H1 (cell line): Measurements from ENCODE around the gene MIER2. TPM values are rescaled to one million over a fixed set of nuclear protein-coding genes. Genes with fewer than 3 reads are reported as not detected.

Source experiments
- BCL11A ChIP-seq, 2 experiments: IDR thresholded peaks; one replicate each; pipeline ENCODE4 v1.6.1; 2011; ENCODE audit warnings: low read depth in 2 of 2, low read length in 2 of 2, mild to moderate bottlenecking in 2 of 2
- CHD7 ChIP-seq: fragments of 300-600 bp; sonication (generic); IDR thresholded peaks from 2 replicates; pipeline ENCODE4 v1.7.1; 2012; ENCODE audit warnings: low read length, moderate library complexity, mild to moderate bottlenecking, inconsistent platforms; ENCODE audit not compliant: insufficient replicate concordance
- KDM4A ChIP-seq: IDR thresholded peaks from one replicate; pipeline ENCODE4 v1.7.1; 2012; ENCODE audit warnings: low read depth, mild to moderate bottlenecking, moderate library complexity, low read length, inconsistent platforms; ENCODE audit not compliant: severe bottlenecking
- MAFK ChIP-seq: IDR thresholded peaks from 2 replicates; pipeline ENCODE4 v1.6.1; 2012; ENCODE audit warnings: low read depth, mild to moderate bottlenecking, improper control_type of control experiment, low read length
- MAX ChIP-seq: IDR thresholded peaks from 2 replicates; pipeline ENCODE4 v1.6.1; 2012; ENCODE audit warnings: inconsistent platforms
- polyA plus RNA-seq, 7 experiments: library from polyadenylated mRNA; depleted of rRNA in 3 of 7; stranded (reverse) in 5 of 7; unstranded in 2 of 7; fragments of >200 nt in 5 of 7; fragments of 200-250 nt in 2 of 7; gene quantifications; 1 replicate in 5 of 7; 2 replicates in 1 of 7; 4 replicates in 1 of 7; pipeline versions ENCODE4 v1.2.1 to v1.2.3, GENCODE V29; 2011 to 2013; ENCODE audit warnings: missing spikeins in 2 of 7, mixed read lengths in 2 of 7
- total RNA-seq: library from RNA; stranded (reverse); fragmentation: NEBNext Ultra II Directional; extraction: Animal tissue kit (Norgen Biotek cat#: 25700); gene quantifications from 2 replicates; pipeline ENCODE4 v1.2.1, GENCODE V29; 2021

MIER2 gene
- total and polyA plus RNA-seq, 2 of the 8 experiments (the other 6 are each of a cell fraction or from before 2014, with no cell fraction given): 30.3 to 48.3 TPM

DNA sequence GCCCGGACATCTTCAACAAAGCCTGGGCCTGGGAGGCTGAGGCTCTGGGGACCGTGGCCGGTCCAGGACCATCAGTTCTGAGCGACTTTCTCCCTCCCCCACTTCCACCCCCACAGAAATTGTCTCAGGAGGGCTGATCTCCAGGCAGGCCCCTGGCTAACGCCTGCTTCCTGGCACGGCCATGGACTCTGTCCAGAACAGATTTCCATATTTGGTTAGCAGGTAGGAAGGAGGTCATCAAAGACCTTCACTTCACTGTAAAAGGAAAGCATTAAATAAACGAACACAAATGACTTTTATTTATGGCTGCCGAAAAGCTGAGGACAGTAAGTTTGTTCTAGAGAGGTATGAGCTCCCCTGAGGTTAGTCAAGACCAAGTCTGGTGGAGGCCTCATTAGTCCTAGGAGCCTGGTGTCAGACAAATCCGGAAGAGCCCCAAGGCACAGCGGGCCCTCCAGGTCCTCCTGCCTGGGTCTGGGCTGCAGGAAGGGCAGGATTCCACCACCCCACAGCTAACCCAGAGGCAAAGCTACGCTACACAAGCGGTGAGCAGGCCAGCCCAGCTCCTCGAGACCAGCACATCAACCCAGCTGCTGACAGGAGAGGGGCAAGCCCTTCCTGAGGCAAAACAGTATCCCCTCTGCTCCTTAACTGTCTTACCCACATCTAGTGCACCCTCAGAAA is 48.8 kb downstream of the MIER2 start (continued):
- no peak for TF ChIP-seq CHD7
- TF ChIP-seq MAFK: no peak
- no peak for TF ChIP-seq MAX
- TF ChIP-seq KDM4A: no peak
- no peak for TF ChIP-seq BCL11A (IDR thresholded peaks at IDR 0.05; ENCODE audit: low read depth in 2 of 2, low read length in 2 of 2)
